Nephron progenitor cell (in vitro differentiated cells): ENCODE data around the gene NSL1.
"Not testable (repeated sequence)": the region's sequence is repeated elsewhere in the genome, so short reads cannot be mapped to it uniquely, and the experiment has no call there.

Experiments
- DNase-seq: peaks from one replicate; pipeline ENCODE4 v3.0.0; 2021
- H3K27ac Mint-ChIP-seq: 2 replicates; pipeline ENCODE4 v1.8.0; 2021; ENCODE audit warnings: mild to moderate bottlenecking, moderate library complexity, mixed read lengths
- H3K27me3 Mint-ChIP-seq: 2 replicates; pipeline ENCODE4 v1.8.0; 2021; ENCODE audit warnings: mild to moderate bottlenecking, low read depth, mixed read lengths; ENCODE audit not compliant: poor library complexity
- H3K36me3 Mint-ChIP-seq: 2 replicates; pipeline ENCODE4 v1.8.0; 2021; ENCODE audit warnings: low read depth, mixed read lengths
- H3K4me1 Mint-ChIP-seq: 2 replicates; pipeline ENCODE4 v1.8.0; 2021; ENCODE audit warnings: mixed read lengths
- H3K4me3 Mint-ChIP-seq: 2 replicates; pipeline ENCODE4 v1.8.0; 2021; ENCODE audit warnings: mild to moderate bottlenecking, moderate library complexity, mixed read lengths
- H3K9me3 Mint-ChIP-seq: 2 replicates; pipeline ENCODE4 v1.8.0; 2021; ENCODE audit warnings: mild to moderate bottlenecking, moderate library complexity, mixed read lengths
- CTCF ChIP-seq: fragments of 200-600 bp; sonication (generic); IDR thresholded peaks from 2 replicates; pipeline ENCODE4 v1.5.0; 2021; ENCODE audit warnings: antibody characterized with exemption

The NSL1 gene

DNA sequence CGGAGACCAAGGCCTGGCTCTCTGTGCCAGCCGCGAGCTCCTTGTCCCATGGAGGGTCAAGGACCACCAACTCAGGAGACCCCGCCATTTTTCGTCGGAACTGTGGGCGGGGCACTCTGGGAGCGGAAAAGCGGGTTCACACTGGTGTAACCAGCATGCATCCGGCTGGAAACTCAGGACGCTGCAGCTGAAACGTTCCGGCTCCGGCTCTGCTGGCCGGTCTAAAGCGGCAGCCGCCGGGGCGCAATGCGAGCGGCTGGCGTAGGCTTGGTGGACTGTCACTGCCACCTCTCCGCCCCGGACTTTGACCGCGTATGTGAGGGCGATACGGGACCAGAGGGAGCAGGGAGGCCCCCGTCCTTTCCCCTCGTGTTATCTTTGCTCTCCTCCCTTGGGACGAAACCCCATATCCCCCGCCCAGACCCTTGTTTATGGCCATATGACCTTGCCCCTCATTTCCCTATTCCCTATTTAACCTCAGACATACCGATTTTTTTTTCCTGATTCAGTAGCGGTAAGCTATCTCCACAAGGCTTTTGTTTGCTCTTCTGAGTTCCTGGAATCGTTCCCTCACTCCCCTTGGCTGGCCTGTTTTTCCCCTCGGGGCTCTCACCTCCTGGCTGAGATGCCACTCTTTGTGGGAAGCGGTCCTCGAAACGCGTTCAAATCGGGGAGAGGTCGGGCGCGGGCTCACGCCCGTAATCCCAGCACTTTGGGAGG, at the start of gene NSL1, which contains the start of gene TATDN3:
Gene NSL1 (minus strand): TSS at position 102 of the 720 bp plus-strand sequence. CDS start 14 bp downstream, at position 88.
Gene TATDN3 (plus strand): TSS at position 219 of the 720 bp plus-strand sequence. CDS start 28 bp downstream, at position 247.
- peaks cover 33% of the 10 kb centered on the region for H3K4me1 Mint-ChIP-seq
- H3K9me3 Mint-ChIP-seq: no peaks in the 10 kb centered on the region
- DNase-seq: peak; percentile 99
- peak within 1 kb of the TSS; percentile 94 for H3K4me3 Mint-ChIP-seq
- peaks cover 27% of the 10 kb centered on the region for H3K36me3 Mint-ChIP-seq
- TF ChIP-seq CTCF: no peak
- H3K27me3 Mint-ChIP-seq: peaks cover 4% of the 10 kb centered on the region
- H3K27ac Mint-ChIP-seq: peak within 1 kb of the TSS; percentile 97

- H3K27ac Mint-ChIP-seq: no peak overlapping the region
- H3K4me3 Mint-ChIP-seq: no peak overlapping the region
- no peak for DNase-seq
- TF ChIP-seq CTCF: no peak
- no peaks in the 10 kb centered on the region for H3K9me3 Mint-ChIP-seq
- no peaks in the 10 kb centered on the region for H3K36me3 Mint-ChIP-seq
- H3K27me3 Mint-ChIP-seq: no peaks in the 10 kb centered on the region
- no peaks in the 10 kb centered on the region for H3K4me1 Mint-ChIP-seq
These were observed 46.6 kb upstream of the NSL1 start for GRCh38 chr1:212838145-212838544.

DNA sequence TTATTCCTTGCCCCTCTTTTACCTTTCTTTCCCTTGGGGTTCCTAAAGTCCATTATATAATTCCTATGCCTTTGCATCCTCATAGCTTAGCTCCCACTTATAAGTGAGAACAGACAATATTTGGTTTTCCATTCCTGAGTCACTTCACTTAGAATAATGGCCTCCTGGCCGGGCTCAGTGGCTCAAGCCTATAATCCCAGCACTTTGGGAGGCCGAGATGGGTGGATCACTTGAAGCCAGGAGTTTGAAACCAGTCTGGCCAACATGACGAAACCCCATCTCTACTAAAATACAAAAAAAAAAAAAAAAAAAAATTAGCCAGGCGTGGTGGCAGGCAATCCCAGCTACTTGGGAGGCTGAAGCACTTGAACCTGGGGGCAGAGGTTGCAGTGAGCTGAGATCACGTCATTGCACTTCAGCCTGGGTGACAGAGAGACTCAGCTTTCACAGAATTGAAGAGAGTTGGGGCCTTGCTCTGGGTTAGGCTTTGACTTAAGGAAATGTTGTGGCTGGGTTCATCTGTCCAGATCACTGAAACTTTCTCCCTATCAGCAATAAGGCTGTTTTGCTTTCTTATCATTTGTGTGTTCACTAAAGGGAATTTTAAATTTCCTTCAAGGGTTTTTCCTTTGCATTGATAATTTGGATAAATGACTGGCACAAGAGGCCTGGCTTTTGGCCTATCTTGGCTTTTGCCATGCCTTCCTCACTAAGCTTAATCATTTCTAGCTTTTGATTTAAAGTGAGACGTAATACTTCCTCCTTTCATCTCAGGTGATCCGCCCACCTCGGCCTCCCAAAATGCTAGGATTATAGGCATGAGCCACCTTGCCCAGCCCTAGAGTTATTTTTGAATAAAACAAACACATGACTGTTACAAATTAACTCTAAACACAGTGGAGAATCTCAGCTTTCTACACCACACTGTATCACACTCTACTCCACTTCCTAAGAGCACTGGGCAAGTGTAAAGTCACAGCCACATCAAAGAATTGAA, 41.9 kb upstream of the NSL1 start:
- H3K27ac Mint-ChIP-seq, H3K9me3 Mint-ChIP-seq, H3K4me1 Mint-ChIP-seq, H3K27me3 Mint-ChIP-seq, H3K4me3 Mint-ChIP-seq, DNase-seq, H3K36me3 Mint-ChIP-seq: not testable (repeated sequence)

DNA sequence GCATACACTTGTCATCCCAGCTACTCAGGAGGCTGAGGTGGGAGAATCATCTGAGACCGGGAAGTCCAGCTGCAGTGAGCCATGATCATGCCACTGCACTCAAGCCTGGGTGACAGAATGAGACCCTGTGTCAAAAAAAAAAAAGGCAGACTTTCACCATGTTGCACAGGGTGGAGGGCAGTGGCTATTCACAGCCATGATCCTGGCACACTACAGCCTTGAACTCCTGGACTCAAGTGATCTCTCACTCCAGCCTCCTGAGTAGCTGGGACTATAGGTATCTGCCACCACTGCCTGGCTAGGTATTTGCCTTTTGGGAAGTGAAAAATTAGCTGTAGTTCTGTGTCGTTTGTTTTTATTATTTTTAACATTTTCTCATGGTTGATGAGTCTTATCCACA, 36.8 kb upstream of the NSL1 start:
- peaks cover 13% of the 10 kb centered on the region for H3K36me3 Mint-ChIP-seq
- no peak for TF ChIP-seq CTCF
- no peak for DNase-seq
- H3K27me3 Mint-ChIP-seq: peaks cover 3% of the 10 kb centered on the region
- H3K4me3 Mint-ChIP-seq: no peak overlapping the region
- peaks cover 5% of the 10 kb centered on the region for H3K4me1 Mint-ChIP-seq
- H3K9me3 Mint-ChIP-seq: peaks cover 25% of the 10 kb centered on the region
- H3K27ac Mint-ChIP-seq: no peak overlapping the region

- H3K36me3 Mint-ChIP-seq: peaks cover 13% of the 10 kb centered on the region
- peaks cover 25% of the 10 kb centered on the region for H3K9me3 Mint-ChIP-seq
- peaks cover 3% of the 10 kb centered on the region for H3K27me3 Mint-ChIP-seq
- H3K27ac Mint-ChIP-seq: no peak overlapping the region
- no peak overlapping the region for H3K4me3 Mint-ChIP-seq
- H3K4me1 Mint-ChIP-seq: peaks cover 5% of the 10 kb centered on the region
- no peak for DNase-seq
- no peak for TF ChIP-seq CTCF
These were observed 36.3 kb upstream of the NSL1 start for GRCh38 chr1:212827831-212828278.

DNA sequence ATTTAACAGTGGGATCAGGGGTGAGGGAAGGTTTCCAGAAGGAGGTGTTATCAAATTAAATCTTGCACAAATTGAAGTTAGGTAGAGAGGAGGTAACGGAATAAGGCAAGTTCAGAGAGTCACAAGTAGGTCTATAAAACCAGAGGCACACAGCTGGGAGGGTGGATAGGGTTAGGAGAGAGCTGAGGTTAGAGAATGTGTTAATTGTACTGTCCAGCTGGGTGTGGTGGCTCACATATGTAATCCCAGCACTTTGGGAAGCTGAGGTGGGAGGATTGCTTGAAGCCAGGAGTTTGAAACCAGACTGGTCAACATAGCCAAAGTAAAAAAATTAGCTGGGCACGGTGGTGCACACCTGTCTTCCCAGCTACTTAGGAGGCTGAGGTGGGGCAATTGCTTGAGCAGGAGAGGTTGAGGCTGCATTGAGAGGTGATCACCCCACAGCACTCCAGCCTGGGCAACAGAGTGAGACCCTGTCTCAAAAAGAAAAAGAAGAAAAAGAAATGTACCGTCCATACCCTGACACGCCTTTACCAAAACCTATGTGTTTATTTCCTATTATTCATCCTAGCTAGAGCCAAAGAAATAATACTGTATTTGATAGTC, 35.7 kb upstream of the NSL1 start:
- Mint-ChIP-seq H3K27ac (no peak overlapping the region), H3K36me3 (peaks cover 13% of the 10 kb centered on the region), H3K4me3 (no peak overlapping the region), H3K9me3 (peaks cover 25% of the 10 kb centered on the region), H3K27me3 (peaks cover 3% of the 10 kb centered on the region), H3K4me1 (peaks cover 5% of the 10 kb centered on the region)
- no peak for DNase-seq
- TF ChIP-seq CTCF: no peak
